ENCODE measurements around the gene GRHL1. TPM values are rescaled to one million over a fixed set of nuclear protein-coding genes. Genes with fewer than 3 reads are reported as not detected.

Gene GRHL1
- total RNA-seq, 6 experiments from 2014 or later: 3.5 to 11.2 (median 6.2) TPM

- TF ChIP-seq CTCF (IDR thresholded peaks at IDR 0.05) (no peak), POLR2A (IDR thresholded peaks at IDR 0.05) (peak; percentile 96)
- Histone ChIP-seq H3K9me3 (no peaks in the 10 kb centered on the region), H3K4me3 (peak overlapping the region; percentile 62 to 85 (median 81)), H3K36me3 (peaks cover 3 to 33% (median 18%) of the 10 kb centered on the region in 4 donors), H3K27ac (peak overlapping the region; percentile 89 to 95 (median 94)), H3K4me1 (peaks cover 0 to 60% (median 22%) of the 10 kb centered on the region in 4 donors), H3K27me3 (no peaks in the 10 kb centered on the region)
- DNase-seq: peak; percentile 88 to 92 (median 92)
- ATAC-seq: peak; percentile 54 to 65 (median 60)
- 22% methylated on average over 12 of the region's 20 CpGs for WGBS (ENCODE audit: insufficient coverage, low coverage, low lambda C conversion rate, missing lambda C conversion rate)
- intact Hi-C loops (cut with DNase I): loop anchor here (5.0 kb wide), 1 partner anchor 58 kb away; no protein-coding TSS in a partner anchor
These were observed 94.3 kb downstream of the GRHL1 start for GRCh38 chr2:10045561-10046355.

- H3K4me3 ChIP-seq: peak overlapping the region in 2 of 3 donors; percentile 81 to 85
- ATAC-seq: no peak
- peaks cover 0 to 48% (median 16%) of the 10 kb centered on the region in 4 donors for H3K4me1 ChIP-seq
- TF ChIP-seq CTCF (IDR thresholded peaks at IDR 0.05) (peak in 1 of 4 donors; percentile 12), POLR2A (IDR thresholded peaks at IDR 0.05) (no peak)
- H3K27me3 ChIP-seq: no peaks in the 10 kb centered on the region
- WGBS (ENCODE audit: insufficient coverage, low coverage, low lambda C conversion rate, missing lambda C conversion rate): 25% methylated on average over 7 of the region's 7 CpGs
- DNase-seq: peak in 1 of 3 donors; percentile 53
- intact Hi-C loops (cut with DNase I): loop anchor here (5.0 kb wide), 1 partner anchor 60 kb away; no protein-coding TSS in a partner anchor
- H3K36me3 ChIP-seq: peaks cover 3 to 34% (median 23%) of the 10 kb centered on the region in 4 donors
- H3K9me3 ChIP-seq: no peaks in the 10 kb centered on the region
- H3K27ac ChIP-seq: peak overlapping the region in 2 of 3 donors; percentile 2 to 94
These were observed 95.4 kb downstream of the GRHL1 start for GRCh38 chr2:10046931-10047330.

- Histone ChIP-seq H3K36me3 (peaks cover 3 to 43% (median 30%) of the 10 kb centered on the region in 4 donors), H3K9me3 (no peaks in the 10 kb centered on the region), H3K4me1 (peaks cover 0 to 45% (median 13%) of the 10 kb centered on the region in 4 donors), H3K27me3 (no peaks in the 10 kb centered on the region), H3K27ac (peak overlapping the region in 2 of 3 donors; percentile 36 to 94), H3K4me3 (peak overlapping the region in 2 of 3 donors; percentile 81 to 85)
- intact Hi-C loops (cut with DNase I): loop anchor here (5.0 kb wide), 1 partner anchor 61 kb away; no protein-coding TSS in a partner anchor
- TF ChIP-seq POLR2A (IDR thresholded peaks at IDR 0.05) (no peak), CTCF (IDR thresholded peaks at IDR 0.05) (no peak)
- 34% methylated on average over 8 of the region's 15 CpGs for WGBS (ENCODE audit: insufficient coverage, low coverage, low lambda C conversion rate, missing lambda C conversion rate)
- ATAC-seq (peak in 3 of 4 donors; percentile 5 to 25 (median 13)), DNase-seq (peak in 2 of 3 donors; percentile 78 to 79)
These were observed 96.4 kb downstream of the GRHL1 start for GRCh38 chr2:10047616-10048500.

GRCh38 chr2:10048501-10049171 lies 97.1 kb downstream of the GRHL1 start:
- ATAC-seq (peak in 1 of 4 donors; percentile 17), DNase-seq (peak in 1 of 3 donors; percentile 54)
- Histone ChIP-seq H3K27me3 (no peaks in the 10 kb centered on the region), H3K36me3 (peaks cover 3 to 51% (median 36%) of the 10 kb centered on the region in 4 donors), H3K4me1 (peaks cover 0 to 45% (median 13%) of the 10 kb centered on the region in 4 donors), H3K9me3 (no peaks in the 10 kb centered on the region), H3K4me3 (peak overlapping the region in 1 of 3 donors; percentile 85), H3K27ac (peak overlapping the region in 1 of 3 donors; percentile 94)
- WGBS (ENCODE audit: insufficient coverage, low coverage, low lambda C conversion rate, missing lambda C conversion rate): 21% methylated on average over 6 of the region's 10 CpGs
- intact Hi-C loops (cut with DNase I): loop anchor here (5.0 kb wide), 1 partner anchor 61 kb away; no protein-coding TSS in a partner anchor
- TF ChIP-seq POLR2A (IDR thresholded peaks at IDR 0.05) (no peak), CTCF (IDR thresholded peaks at IDR 0.05) (peak; percentile 39 to 66 (median 56))
